HG02798 (cell line): ENCODE data around the gene SLC17A7.

Experiments
- ATAC-seq: cut with Tn5 transposase; IDR thresholded peaks from one replicate; pipeline ENCODE4 v1.9.1; 2021; ENCODE audit warnings: mild to moderate bottlenecking; ENCODE audit not compliant: unreplicated experiment, poor library complexity

SLC17A7 gene

GRCh38 chr19:49390131-49390928, 51.0 kb downstream of the SLC17A7 start:
- ATAC-seq: no peak

GRCh38 chr19:49389406-49389805, 51.9 kb downstream of the SLC17A7 start:
- no peak for ATAC-seq

GRCh38 chr19:49387936-49388372, 53.4 kb downstream of the SLC17A7 start, which contains the start of gene KASH5:
TSS of gene KASH5 (plus strand) at chr19:49388249. CDS start at chr19:49390884, 2,635 bp downstream.
- peak; percentile 81 for ATAC-seq

GRCh38 chr19:49383599-49383998, 57.7 kb downstream of the SLC17A7 start:
- ATAC-seq: no peak

GRCh38 chr19:49382639-49383038, 58.7 kb downstream of the SLC17A7 start:
- no peak for ATAC-seq

GRCh38 chr19:49380391-49380790, 60.9 kb downstream of the SLC17A7 start:
- no peak for ATAC-seq
